Spleen (tissue), 11 donors: Measurements from ENCODE around the gene TEK. TPM values are rescaled to one million over a fixed set of nuclear protein-coding genes. Genes with fewer than 3 reads are reported as not detected.

Source experiments
- DNase-seq: peaks from one replicate; pipeline ENCODE4 v3.0.0-alpha.2; 2020
- H3K27ac ChIP-seq, 8 donors: fragments of 200-600 bp; sonication (generic) in 7 of 8; 1 replicate in 4 of 8; 2 replicates in 4 of 8; pipeline versions ENCODE4 v1.5.0 to v1.8.0; 2016 to 2021; ENCODE audit warnings: inconsistent platforms in 4 of 8, mild to moderate bottlenecking in 4 of 8, moderate library complexity in 1 of 8
- H3K27me3 ChIP-seq, 7 donors: fragments of 200-600 bp; sonication (generic) in 6 of 7; replicated peaks in 1 of 7; 1 replicate in 4 of 7; 2 replicates in 3 of 7; pipeline versions ENCODE4 v1.5.0 to v1.8.0; 2016 to 2021; ENCODE audit warnings: inconsistent platforms in 3 of 7, mild to moderate bottlenecking in 1 of 7
- H3K36me3 ChIP-seq, 6 donors: fragments of 200-600 bp; sonication (generic) in 5 of 6; 1 replicate in 4 of 6; 2 replicates in 2 of 6; pipeline versions ENCODE4 v1.5.0 to v1.8.0; 2016 to 2021; ENCODE audit warnings: inconsistent platforms in 2 of 6
- H3K4me1 ChIP-seq, 6 donors: fragments of 200-600 bp; sonication (generic) in 5 of 6; 1 replicate in 3 of 6; 2 replicates in 3 of 6; pipeline versions ENCODE4 v1.5.0 to v1.8.0; 2016 to 2021; ENCODE audit warnings: inconsistent platforms in 3 of 6
- H3K4me3 ChIP-seq, 8 donors: fragments of 200-600 bp; sonication (generic) in 7 of 8; 1 replicate in 4 of 8; 2 replicates in 4 of 8; pipeline versions ENCODE4 v1.5.0 to v1.8.0; 2016 to 2021; ENCODE audit warnings: inconsistent platforms in 4 of 8, mild to moderate bottlenecking in 4 of 8, moderate library complexity in 2 of 8
- H3K9me3 ChIP-seq, 8 donors: fragments of 200-600 bp; sonication (generic) in 7 of 8; 1 replicate in 4 of 8; 2 replicates in 4 of 8; pipeline versions ENCODE4 v1.5.0 to v1.8.0; 2016 to 2021; ENCODE audit warnings: inconsistent platforms in 4 of 8
- POLR2A ChIP-seq, 3 donors: fragments of 450-650 bp; IDR thresholded peaks; one replicate each; pipeline ENCODE4 v1.5.1; 2017; ENCODE audit warnings: antibody characterized with exemption in 3 of 3, mild to moderate bottlenecking in 1 of 3
- POLR2AphosphoS5 ChIP-seq, 3 donors: sonication (generic); formaldehyde crosslinking; IDR thresholded peaks; one replicate each; pipeline ENCODE4 v1.5.1; 2017; ENCODE audit warnings: antibody characterized with exemption in 3 of 3
- WGBS, 5 donors: extraction: QIAGEN DNeasy Blood & Tissue Kit in 3 of 5; methylation state at CpG; one replicate each; pipeline versions ENCODE4 v1.1.5 to v1.1.7; 2013 to 2018; 5-methylcytosine and 5-hydroxymethylcytosine counted together
- intact Hi-C: fragments of 100-400 bp; cut with DNase I; formaldehyde crosslinking; loops from one replicate; pipeline ENCODE4 v1.15.0; 2023; ENCODE audit warnings: low total_unique reads
- polyA plus RNA-seq, 3 donors: library from polyadenylated mRNA; stranded (reverse); fragments of 200-250 nt; gene quantifications; one replicate each; pipeline ENCODE4 v1.2.1, GENCODE V29; 2013
- total RNA-seq, 7 donors: library from RNA; depleted of rRNA in 3 of 7; stranded (reverse); fragments of >200 nt in 3 of 7; fragmentation: NEBNext Ultra II Directional in 4 of 7; extraction: Animal tissue kit (Norgen Biotek cat#: 25700) in 4 of 7; gene quantifications; one replicate each; pipeline versions ENCODE4 v1.1.0 to v1.2.1, GENCODE V29; 2016 to 2021
- TF ChIP-seq, protein P1 (sequence below), 11 experiments: fragments of 200-600 bp in 7 of 11; fragments of 450-650 bp in 4 of 11; sonication (generic) in 4 of 11; IDR thresholded peaks in 8 of 11; conservative IDR thresholded peaks in 3 of 11; 1 replicate in 7 of 11; 2 replicates in 4 of 11; pipeline versions ENCODE4 v1.4.0 to v1.8.0; 2016 to 2021; ENCODE audit warnings: antibody characterized with exemption in 11 of 11, inconsistent platforms in 4 of 11, mild to moderate bottlenecking in 1 of 11
- donor health status: healthy with polysubstance abuse.
- donor health status: DM: no; HTN: no; CAD: no; lungs with moderate emphysema.
- donor health status: DM: no; HTN: no; CAD: no.
- donor health status: Bipolar disorder and iron deficiency.
- donor health status: healthy.
- donor health status: DM: no; HTN: no; CAD: no.
- donor health status: DM: yes; HTN: yes; CAD: no.

TEK gene
- total and polyA plus RNA-seq, 10 donors = 2.6 to 58.7 (median 44.4) TPM

DNA sequence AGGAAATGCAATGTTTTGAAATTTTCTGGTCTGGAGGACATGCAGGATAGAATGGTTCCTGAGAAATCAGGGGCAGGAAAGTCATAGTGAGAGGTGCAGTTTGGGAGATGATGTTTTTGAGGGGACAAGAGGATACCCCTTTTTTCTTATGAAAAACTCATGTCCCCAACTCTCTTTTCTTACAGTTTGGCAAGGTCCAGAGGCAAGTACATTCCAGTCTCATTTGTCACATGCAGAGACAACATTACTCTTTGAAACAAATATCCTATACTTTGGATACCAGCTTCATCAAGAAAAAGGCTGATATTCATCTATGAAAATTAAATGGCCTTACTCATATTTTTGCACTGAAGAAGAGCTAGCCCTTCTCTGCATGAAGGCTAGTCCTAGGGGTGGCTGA is 139.7 kb downstream of the TEK start:
- H3K4me3 ChIP-seq = no peak overlapping the region
- TF ChIP-seq POLR2A (IDR thresholded peaks at IDR 0.05) (no peak), POLR2AphosphoS5 (IDR thresholded peaks at IDR 0.05) (no peak)
- TF ChIP-seq, protein P1, sequence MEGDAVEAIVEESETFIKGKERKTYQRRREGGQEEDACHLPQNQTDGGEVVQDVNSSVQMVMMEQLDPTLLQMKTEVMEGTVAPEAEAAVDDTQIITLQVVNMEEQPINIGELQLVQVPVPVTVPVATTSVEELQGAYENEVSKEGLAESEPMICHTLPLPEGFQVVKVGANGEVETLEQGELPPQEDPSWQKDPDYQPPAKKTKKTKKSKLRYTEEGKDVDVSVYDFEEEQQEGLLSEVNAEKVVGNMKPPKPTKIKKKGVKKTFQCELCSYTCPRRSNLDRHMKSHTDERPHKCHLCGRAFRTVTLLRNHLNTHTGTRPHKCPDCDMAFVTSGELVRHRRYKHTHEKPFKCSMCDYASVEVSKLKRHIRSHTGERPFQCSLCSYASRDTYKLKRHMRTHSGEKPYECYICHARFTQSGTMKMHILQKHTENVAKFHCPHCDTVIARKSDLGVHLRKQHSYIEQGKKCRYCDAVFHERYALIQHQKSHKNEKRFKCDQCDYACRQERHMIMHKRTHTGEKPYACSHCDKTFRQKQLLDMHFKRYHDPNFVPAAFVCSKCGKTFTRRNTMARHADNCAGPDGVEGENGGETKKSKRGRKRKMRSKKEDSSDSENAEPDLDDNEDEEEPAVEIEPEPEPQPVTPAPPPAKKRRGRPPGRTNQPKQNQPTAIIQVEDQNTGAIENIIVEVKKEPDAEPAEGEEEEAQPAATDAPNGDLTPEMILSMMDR (IDR thresholded peaks at IDR 0.05 in 8 of 11, conservative IDR thresholded peaks at IDR 0.05 in 3 of 11) = no peak
- H3K4me1 ChIP-seq = no peaks in the 10 kb centered on the region
- peaks cover 0 to 4% (median 0%) of the 10 kb centered on the region in 8 donors for H3K9me3 ChIP-seq
- no peak for DNase-seq
- H3K36me3 ChIP-seq = no peaks in the 10 kb centered on the region
- no peak overlapping the region for H3K27ac ChIP-seq
- intact Hi-C loops = no loop called here
- no peaks in the 10 kb centered on the region for H3K27me3 ChIP-seq

DNA sequence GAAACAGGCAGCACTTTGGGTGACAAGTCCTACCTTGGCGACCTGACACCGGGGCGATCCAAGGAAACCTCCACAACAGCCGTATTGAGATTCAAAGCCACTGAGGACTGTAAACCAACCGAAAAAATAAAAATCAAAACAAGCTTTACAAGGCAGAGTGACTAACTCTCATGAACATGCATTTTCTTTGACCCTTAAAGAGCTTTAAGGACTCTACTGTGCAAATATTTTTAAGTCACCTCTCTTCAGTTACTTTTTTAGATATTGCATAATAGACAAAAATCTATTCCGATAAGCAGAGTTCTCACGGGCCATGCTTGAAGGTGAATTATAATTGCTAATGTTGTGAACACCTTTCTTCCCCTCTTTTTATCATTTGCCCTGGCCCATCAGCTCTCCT is 149.6 kb downstream of the TEK start:
- Histone ChIP-seq H3K4me3 (no peak overlapping the region), H3K9me3 (peaks cover 0 to 22% (median 3%) of the 10 kb centered on the region in 8 donors), H3K36me3 (no peaks in the 10 kb centered on the region), H3K27ac (no peak overlapping the region), H3K4me1 (no peaks in the 10 kb centered on the region), H3K27me3 (no peaks in the 10 kb centered on the region)
- 91 to 96% (median 92%) methylated on average over 7 of the region's 7 CpGs for WGBS, 5 donors
- no peak for DNase-seq
- intact Hi-C loops = no loop called here
- TF ChIP-seq, protein P1 (IDR thresholded peaks at IDR 0.05 in 8 of 11, conservative IDR thresholded peaks at IDR 0.05 in 3 of 11) = no peak
- TF ChIP-seq POLR2AphosphoS5 (IDR thresholded peaks at IDR 0.05) = no peak
- TF ChIP-seq POLR2A (IDR thresholded peaks at IDR 0.05) = no peak

DNA sequence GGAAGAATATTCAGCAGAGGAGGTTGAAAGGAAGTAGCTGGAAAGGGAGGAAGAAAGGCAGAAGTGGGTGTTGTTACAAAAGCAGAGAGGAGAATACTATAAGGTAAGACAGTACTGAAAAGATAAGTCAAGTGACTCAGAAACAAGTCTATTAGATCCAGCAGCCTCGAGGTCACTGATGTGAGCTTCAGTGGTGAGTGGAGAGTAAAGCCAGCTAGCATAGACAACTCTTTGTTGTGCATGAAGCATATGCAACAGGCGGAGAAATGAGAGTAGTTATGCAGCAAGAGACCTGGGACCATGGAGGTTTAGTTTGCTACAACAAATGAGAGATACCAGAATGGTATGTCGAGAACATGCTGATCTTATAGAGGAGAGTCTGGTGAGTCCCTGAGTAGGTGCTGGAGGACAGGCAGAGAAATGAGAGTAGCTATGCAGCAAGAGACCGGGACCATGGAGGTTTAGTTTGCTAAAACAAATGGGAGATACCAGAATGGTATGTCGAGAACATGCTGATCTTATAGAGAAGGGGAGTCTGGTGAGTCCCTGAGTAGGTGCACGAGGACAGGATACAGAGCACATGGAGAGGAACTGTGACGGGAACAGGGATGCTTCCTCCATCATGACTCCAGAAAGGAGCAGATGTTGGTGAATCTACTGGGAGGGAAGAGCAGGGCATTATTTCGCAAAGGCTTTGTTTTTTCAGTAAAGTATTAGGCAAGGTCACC is 151.9 kb downstream of the TEK start:
- TF ChIP-seq POLR2AphosphoS5 (IDR thresholded peaks at IDR 0.05) = no peak
- no peak for TF ChIP-seq POLR2A (IDR thresholded peaks at IDR 0.05)
- TF ChIP-seq, protein P1 (IDR thresholded peaks at IDR 0.05 in 8 of 11, conservative IDR thresholded peaks at IDR 0.05 in 3 of 11) = no peak
- intact Hi-C loops = no loop called here
- H3K4me1 ChIP-seq = no peaks in the 10 kb centered on the region
- 71 to 89% (median 81%) methylated on average over 8 of the region's 8 CpGs for WGBS, 5 donors
- H3K9me3 ChIP-seq = peaks cover 0 to 8% (median 3%) of the 10 kb centered on the region in 8 donors
- no peak overlapping the region for H3K4me3 ChIP-seq
- no peak for DNase-seq
- H3K27ac ChIP-seq = no peak overlapping the region
- H3K27me3 ChIP-seq = no peaks in the 10 kb centered on the region
- H3K36me3 ChIP-seq = no peaks in the 10 kb centered on the region

DNA sequence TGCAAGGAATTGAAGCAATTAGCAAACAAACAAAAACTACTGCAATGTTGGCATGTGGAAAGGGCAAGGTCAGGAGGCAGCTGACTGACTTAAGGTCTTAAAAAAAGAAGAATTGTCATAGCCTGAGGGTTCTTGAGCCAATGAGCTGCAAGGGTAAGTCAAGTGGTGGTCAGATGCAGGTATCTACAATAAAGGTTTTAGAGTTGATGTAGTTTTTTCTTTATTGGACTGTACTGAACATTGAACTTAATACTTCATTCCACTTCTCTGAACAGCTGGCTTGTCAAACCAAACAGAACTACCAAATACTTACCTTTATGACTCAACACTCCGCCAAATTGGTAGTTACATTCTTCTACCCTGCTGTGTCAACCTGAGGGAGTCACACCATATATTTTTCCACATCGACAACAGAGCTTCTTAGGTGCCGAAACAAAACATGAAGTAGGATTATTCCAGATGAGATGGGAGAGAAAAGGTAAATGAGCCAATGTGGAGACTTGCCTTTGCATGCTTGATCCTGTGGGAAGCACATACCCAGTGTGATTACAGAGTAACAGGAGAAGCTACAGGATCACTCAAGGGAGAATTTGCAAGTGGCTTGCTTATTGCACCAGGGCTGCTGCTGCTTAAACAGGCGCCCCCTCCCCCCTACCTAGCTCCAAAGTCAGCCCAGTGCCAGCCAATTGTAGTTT is 152.6 kb downstream of the TEK start:
- TF ChIP-seq POLR2AphosphoS5 (IDR thresholded peaks at IDR 0.05) (no peak), POLR2A (IDR thresholded peaks at IDR 0.05) (no peak)
- TF ChIP-seq, protein P1 (IDR thresholded peaks at IDR 0.05 in 8 of 11, conservative IDR thresholded peaks at IDR 0.05 in 3 of 11) = no peak
- intact Hi-C loops = no loop called here
- no peak overlapping the region for H3K27ac ChIP-seq
- no peak for DNase-seq
- no peak overlapping the region for H3K4me3 ChIP-seq
- WGBS, 5 donors = 56 to 72% (median 69%) methylated on average over 4 of the region's 4 CpGs
- H3K36me3 ChIP-seq = no peaks in the 10 kb centered on the region
- H3K9me3 ChIP-seq = peaks cover 0 to 3% (median 0%) of the 10 kb centered on the region in 8 donors
- no peaks in the 10 kb centered on the region for H3K27me3 ChIP-seq
- H3K4me1 ChIP-seq = no peaks in the 10 kb centered on the region
